ENCODE measurements around the gene RBMS3. TPM values are rescaled to one million over a fixed set of nuclear protein-coding genes. Genes with fewer than 3 reads are reported as not detected.

The RBMS3 gene
- total RNA-seq, 2 experiments from 2014 or later, result 1.0 TPM; not detected in 1

GRCh38 chr3:29934751-29935150 lies 653.9 kb downstream of the RBMS3 start:
- intact Hi-C loops (cut with micrococcal nuclease; ENCODE audit: unreplicated experiment), result no loop called here
- BruUV-seq (replicated peaks), result no TSS peak
- no peaks in the 10 kb centered on the region for H3K79me2 ChIP-seq (ENCODE audit: insufficient read depth, low read depth, low read length)
- H3K4me3 ChIP-seq (ENCODE audit: low read depth, low read length, poor library complexity, severe bottlenecking), result no peak overlapping the region
- no peaks in the 10 kb centered on the region for H3K4me1 ChIP-seq (ENCODE audit: insufficient read depth, low read length, poor library complexity, severe bottlenecking)
- no peaks in the 10 kb centered on the region for H3K36me3 ChIP-seq (ENCODE audit: insufficient read depth, low read length)
- no peak overlapping the region for H3K4me2 ChIP-seq (ENCODE audit: low read length)
- no peaks in the 10 kb centered on the region for H4K20me1 ChIP-seq (ENCODE audit: insufficient read depth, low read length)
- H2AFZ ChIP-seq (ENCODE audit: low read length), result no peak overlapping the region
- ChIA-PET POLR2A (interaction anchor here (0.7 kb wide), 1 partner anchor 182 kb away, joined by 3 read pairs; no protein-coding TSS in a partner anchor), CTCF (ENCODE audit: unreplicated experiment) (no interaction called here)
- no peak for TF ChIP-seq EZH2phosphoT487 (IDR thresholded peaks at IDR 0.05; ENCODE audit: borderline replicate concordance, low read depth, low read length)
- TF ChIP-seq CTCF (conservative IDR thresholded peaks at IDR 0.05; ENCODE audit: low read length), result no peak
- H3K9me3 ChIP-seq (ENCODE audit: low read length), result no peaks in the 10 kb centered on the region
- no peak for DNase-seq (ENCODE audit: low spot score)
- H3K9me2 ChIP-seq (ENCODE audit: insufficient read depth, low read length), result no peaks in the 10 kb centered on the region
- no peak overlapping the region for H3K27ac ChIP-seq (ENCODE audit: low read depth, low read length, poor library complexity, severe bottlenecking)

- Histone ChIP-seq H3K27ac (ENCODE audit: low read depth, low read length, poor library complexity, severe bottlenecking) (no peak overlapping the region), H3K4me2 (ENCODE audit: low read length) (no peak overlapping the region), H3K36me3 (ENCODE audit: insufficient read depth, low read length) (no peaks in the 10 kb centered on the region), H3K9me2 (ENCODE audit: insufficient read depth, low read length) (no peaks in the 10 kb centered on the region), H3K4me3 (ENCODE audit: low read depth, low read length, poor library complexity, severe bottlenecking) (no peak overlapping the region), H2AFZ (ENCODE audit: low read length) (no peak overlapping the region), H3K79me2 (ENCODE audit: insufficient read depth, low read depth, low read length) (no peaks in the 10 kb centered on the region), H3K4me1 (ENCODE audit: insufficient read depth, low read length, poor library complexity, severe bottlenecking) (no peaks in the 10 kb centered on the region), H4K20me1 (ENCODE audit: insufficient read depth, low read length) (no peaks in the 10 kb centered on the region), H3K9me3 (ENCODE audit: low read length) (no peaks in the 10 kb centered on the region)
- DNase-seq (ENCODE audit: low spot score), result no peak
- intact Hi-C loops (cut with micrococcal nuclease; ENCODE audit: unreplicated experiment), result no loop called here
- BruUV-seq (replicated peaks), result no TSS peak
- ChIA-PET CTCF (ENCODE audit: unreplicated experiment) (no interaction called here), POLR2A (no interaction called here)
- no peak for TF ChIP-seq CTCF (conservative IDR thresholded peaks at IDR 0.05; ENCODE audit: low read length)
- no peak for TF ChIP-seq EZH2phosphoT487 (IDR thresholded peaks at IDR 0.05; ENCODE audit: borderline replicate concordance, low read depth, low read length)
These were observed 655.2 kb downstream of the RBMS3 start for GRCh38 chr3:29936054-29936453.

GRCh38 chr3:29936766-29937165 lies 655.9 kb downstream of the RBMS3 start:
- ChIA-PET CTCF (ENCODE audit: unreplicated experiment) (no interaction called here), POLR2A (no interaction called here)
- H3K9me2 ChIP-seq (ENCODE audit: insufficient read depth, low read length), result no peaks in the 10 kb centered on the region
- H3K4me2 ChIP-seq (ENCODE audit: low read length), result no peak overlapping the region
- H3K79me2 ChIP-seq (ENCODE audit: insufficient read depth, low read depth, low read length), result no peaks in the 10 kb centered on the region
- no TSS peak for BruUV-seq (replicated peaks)
- H3K9me3 ChIP-seq (ENCODE audit: low read length), result no peaks in the 10 kb centered on the region
- no peak overlapping the region for H3K27ac ChIP-seq (ENCODE audit: low read depth, low read length, poor library complexity, severe bottlenecking)
- no peaks in the 10 kb centered on the region for H4K20me1 ChIP-seq (ENCODE audit: insufficient read depth, low read length)
- intact Hi-C loops (cut with micrococcal nuclease; ENCODE audit: unreplicated experiment), result no loop called here
- H3K36me3 ChIP-seq (ENCODE audit: insufficient read depth, low read length), result no peaks in the 10 kb centered on the region
- H3K4me1 ChIP-seq (ENCODE audit: insufficient read depth, low read length, poor library complexity, severe bottlenecking), result no peaks in the 10 kb centered on the region
- TF ChIP-seq EZH2phosphoT487 (IDR thresholded peaks at IDR 0.05; ENCODE audit: borderline replicate concordance, low read depth, low read length), result no peak
- no peak for TF ChIP-seq CTCF (conservative IDR thresholded peaks at IDR 0.05; ENCODE audit: low read length)
- no peak for DNase-seq (ENCODE audit: low spot score)
- H3K4me3 ChIP-seq (ENCODE audit: low read depth, low read length, poor library complexity, severe bottlenecking), result no peak overlapping the region
- no peak overlapping the region for H2AFZ ChIP-seq (ENCODE audit: low read length)

Data from OCI-LY7 (cell line).